NCI-H187 treated with DMSO at 0.1 percent for 48 hours (cell line): ENCODE measurements around the gene PNLIPRP3.

Source experiments
- DNase-seq: peaks from one replicate; lab custom pipeline; 2025; lab: John Stamatoyannopoulos, UW

The PNLIPRP3 gene

GRCh38 chr10:116510565-116510964 lies 82.9 kb downstream of the PNLIPRP3 start:
- no peak for DNase-seq

- DNase-seq = no peak
These were observed 83.7 kb downstream of the PNLIPRP3 start for GRCh38 chr10:116511365-116511764.

GRCh38 chr10:116521424-116522290 lies 94.0 kb downstream of the PNLIPRP3 start:
- no peak for DNase-seq

- no peak for DNase-seq
These were observed 95.2 kb downstream of the PNLIPRP3 start for GRCh38 chr10:116522803-116523381.

GRCh38 chr10:116524736-116525135 lies 97.1 kb downstream of the PNLIPRP3 start:
- DNase-seq = no peak

- DNase-seq = no peak
These were observed 98.6 kb downstream of the PNLIPRP3 start for GRCh38 chr10:116526219-116526618.
